Measurements from ENCODE around the gene TMCO4.

DNA sequence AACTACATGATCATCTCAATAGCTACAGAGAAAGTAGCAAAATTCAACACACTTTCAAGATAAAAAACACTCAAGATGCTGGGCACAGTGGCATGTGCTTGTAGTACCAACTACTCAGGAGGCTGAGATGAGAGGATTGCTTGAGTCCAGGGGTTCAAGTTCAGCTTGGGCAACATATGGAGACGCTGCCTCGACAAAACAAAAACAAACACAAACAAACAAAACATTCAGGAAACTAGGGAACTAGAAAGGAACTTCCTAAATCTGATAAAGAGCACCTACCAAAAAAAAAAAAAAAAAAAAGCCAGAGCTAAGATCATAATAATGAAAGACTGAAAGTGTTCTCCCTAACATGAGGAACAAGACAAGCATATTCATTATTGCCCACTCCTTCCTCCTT, 38.1 kb upstream of the TMCO4 start:
- no peak for TF ChIP-seq POLR2AphosphoS5 (IDR thresholded peaks at IDR 0.05; ENCODE audit: low read length)
- TF ChIP-seq, protein P1, sequence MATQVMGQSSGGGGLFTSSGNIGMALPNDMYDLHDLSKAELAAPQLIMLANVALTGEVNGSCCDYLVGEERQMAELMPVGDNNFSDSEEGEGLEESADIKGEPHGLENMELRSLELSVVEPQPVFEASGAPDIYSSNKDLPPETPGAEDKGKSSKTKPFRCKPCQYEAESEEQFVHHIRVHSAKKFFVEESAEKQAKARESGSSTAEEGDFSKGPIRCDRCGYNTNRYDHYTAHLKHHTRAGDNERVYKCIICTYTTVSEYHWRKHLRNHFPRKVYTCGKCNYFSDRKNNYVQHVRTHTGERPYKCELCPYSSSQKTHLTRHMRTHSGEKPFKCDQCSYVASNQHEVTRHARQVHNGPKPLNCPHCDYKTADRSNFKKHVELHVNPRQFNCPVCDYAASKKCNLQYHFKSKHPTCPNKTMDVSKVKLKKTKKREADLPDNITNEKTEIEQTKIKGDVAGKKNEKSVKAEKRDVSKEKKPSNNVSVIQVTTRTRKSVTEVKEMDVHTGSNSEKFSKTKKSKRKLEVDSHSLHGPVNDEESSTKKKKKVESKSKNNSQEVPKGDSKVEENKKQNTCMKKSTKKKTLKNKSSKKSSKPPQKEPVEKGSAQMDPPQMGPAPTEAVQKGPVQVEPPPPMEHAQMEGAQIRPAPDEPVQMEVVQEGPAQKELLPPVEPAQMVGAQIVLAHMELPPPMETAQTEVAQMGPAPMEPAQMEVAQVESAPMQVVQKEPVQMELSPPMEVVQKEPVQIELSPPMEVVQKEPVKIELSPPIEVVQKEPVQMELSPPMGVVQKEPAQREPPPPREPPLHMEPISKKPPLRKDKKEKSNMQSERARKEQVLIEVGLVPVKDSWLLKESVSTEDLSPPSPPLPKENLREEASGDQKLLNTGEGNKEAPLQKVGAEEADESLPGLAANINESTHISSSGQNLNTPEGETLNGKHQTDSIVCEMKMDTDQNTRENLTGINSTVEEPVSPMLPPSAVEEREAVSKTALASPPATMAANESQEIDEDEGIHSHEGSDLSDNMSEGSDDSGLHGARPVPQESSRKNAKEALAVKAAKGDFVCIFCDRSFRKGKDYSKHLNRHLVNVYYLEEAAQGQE (IDR thresholded peaks at IDR 0.05; ENCODE audit: low read depth, low read length), result no peak
